H9 (cell line): ENCODE measurements around the gene FAM3C. TPM values are rescaled to one million over a fixed set of nuclear protein-coding genes. Genes with fewer than 3 reads are reported as not detected.

Source experiments
- DNase-seq: peaks from one replicate; pipeline ENCODE4 v3.0.0-alpha.2; 2017
- H2AFZ ChIP-seq: one replicate; pipeline ENCODE4 v1.6.1; 2013; ENCODE audit warnings: mild to moderate bottlenecking, low read length, control low read depth, moderate library complexity
- H2AK5ac ChIP-seq: 2 replicates; pipeline ENCODE4 v1.6.1; 2013; ENCODE audit warnings: low read length, control low read depth, mixed read lengths; ENCODE audit not compliant: insufficient read length
- H2BK120ac ChIP-seq: one replicate; pipeline ENCODE4 v1.6.1; 2013; ENCODE audit warnings: low read depth, mild to moderate bottlenecking, low read length, control low read depth, inconsistent platforms; ENCODE audit not compliant: poor library complexity, severe bottlenecking
- H2BK12ac ChIP-seq: 2 replicates; pipeline ENCODE4 v1.6.1; 2013; ENCODE audit warnings: low read length, control low read depth, mixed read lengths, low read depth; ENCODE audit not compliant: insufficient read length
- H2BK15ac ChIP-seq: 2 replicates; pipeline ENCODE4 v1.6.1; 2013; ENCODE audit warnings: low read depth, low read length, control low read depth
- H2BK20ac ChIP-seq: one replicate; pipeline ENCODE4 v1.6.1; 2013; ENCODE audit warnings: low read depth, mild to moderate bottlenecking, low read length, control low read depth, inconsistent platforms; ENCODE audit not compliant: poor library complexity, severe bottlenecking
- H2BK5ac ChIP-seq: 2 replicates; pipeline ENCODE4 v1.6.1; 2013; ENCODE audit warnings: low read length, control low read depth, mixed read lengths; ENCODE audit not compliant: insufficient read length
- H3K14ac ChIP-seq: 2 replicates; pipeline ENCODE4 v1.6.1; 2013; ENCODE audit warnings: low read length, control low read depth; ENCODE audit not compliant: insufficient read depth
- H3K18ac ChIP-seq: 2 replicates; pipeline ENCODE4 v1.6.1; 2013; ENCODE audit warnings: low read depth, mild to moderate bottlenecking, mixed read lengths, low read length, control low read depth; ENCODE audit not compliant: insufficient read length
- H3K23ac ChIP-seq: 2 replicates; pipeline ENCODE4 v1.6.1; 2013; ENCODE audit warnings: low read length, control low read depth, mixed read lengths, low read depth; ENCODE audit not compliant: insufficient read length
- H3K23me2 ChIP-seq: 2 replicates; pipeline ENCODE4 v1.6.1; 2013; ENCODE audit warnings: low read depth, mild to moderate bottlenecking, mixed read lengths, low read length, control low read depth; ENCODE audit not compliant: insufficient read length, poor library complexity, severe bottlenecking
- H3K27ac ChIP-seq: 2 replicates; pipeline ENCODE4 v1.5.1; 2013; ENCODE audit warnings: low read length, control low read depth, mixed read lengths, low read depth; ENCODE audit not compliant: insufficient read length
- H3K27me3 ChIP-seq: 2 replicates; pipeline ENCODE4 v1.6.1; 2013; ENCODE audit warnings: low read length, control low read depth, inconsistent platforms; ENCODE audit not compliant: insufficient read depth
- H3K4ac ChIP-seq: 2 replicates; pipeline ENCODE4 v1.6.1; 2013; ENCODE audit warnings: low read depth, mild to moderate bottlenecking, control low read depth, inconsistent platforms, low read length, moderate library complexity
- H3K4me1 ChIP-seq: 2 replicates; pipeline ENCODE4 v1.6.1; 2013; ENCODE audit warnings: low read length, control low read depth, inconsistent platforms; ENCODE audit not compliant: insufficient read depth
- H3K4me2 ChIP-seq: 2 replicates; pipeline ENCODE4 v1.6.1; 2013; ENCODE audit warnings: low read length, control low read depth, mixed read lengths; ENCODE audit not compliant: insufficient read length, insufficient read depth
- H3K56ac ChIP-seq: 2 replicates; pipeline ENCODE4 v1.6.1; 2013; ENCODE audit warnings: low read depth, mild to moderate bottlenecking, mixed read lengths, low read length, control low read depth; ENCODE audit not compliant: insufficient read length
- H3K79me1 ChIP-seq: 2 replicates; pipeline ENCODE4 v1.6.1; 2013; ENCODE audit warnings: low read depth, mild to moderate bottlenecking, moderate library complexity, low read length, control low read depth, inconsistent platforms; ENCODE audit not compliant: insufficient read depth, poor library complexity, severe bottlenecking
- H3K79me2 ChIP-seq: 2 replicates; pipeline ENCODE4 v1.6.1; 2013; ENCODE audit warnings: low read length, control low read depth, inconsistent platforms; ENCODE audit not compliant: insufficient read depth
- H3K9ac ChIP-seq: 2 replicates; pipeline ENCODE4 v1.6.1; 2013; ENCODE audit warnings: low read length, control low read depth, mixed read lengths; ENCODE audit not compliant: insufficient read length; ENCODE audit errors: extremely low read depth
- H3K9me3 ChIP-seq: one replicate; pipeline ENCODE4 v1.6.1; 2013; ENCODE audit warnings: low read depth, low read length, inconsistent platforms; ENCODE audit not compliant: control insufficient read depth
- H3T11ph ChIP-seq: one replicate; pipeline ENCODE4 v1.6.1; 2013; ENCODE audit warnings: mild to moderate bottlenecking, low read length, control low read depth, inconsistent platforms
- H4K20me1 ChIP-seq: one replicate; pipeline ENCODE4 v1.6.1; 2013; ENCODE audit not compliant: control insufficient read depth, insufficient read length, insufficient read depth
- H4K5ac ChIP-seq: 2 replicates; pipeline ENCODE4 v1.6.1; 2013; ENCODE audit warnings: low read depth, mild to moderate bottlenecking, mixed read lengths, low read length, control low read depth; ENCODE audit not compliant: insufficient read length
- H4K8ac ChIP-seq: replicated peaks from 2 replicates; pipeline ENCODE4 v1.6.1; 2013; ENCODE audit warnings: low read length, control low read depth, mixed read lengths, low read depth; ENCODE audit not compliant: insufficient read length
- H4K91ac ChIP-seq: 2 replicates; pipeline ENCODE4 v1.6.1; 2013; ENCODE audit warnings: low read depth, mild to moderate bottlenecking, moderate library complexity, mixed read lengths, low read length, control low read depth; ENCODE audit not compliant: insufficient read length
- H3K27ac Mint-ChIP-seq, 3 experiments: 2 replicates in 2 of 3; 3 replicates in 1 of 3; pipeline ENCODE4 v1.8.0; 2020 to 2021; ENCODE audit warnings: mixed read lengths in 3 of 3, mild to moderate bottlenecking in 1 of 3, moderate library complexity in 1 of 3
- H3K27me3 Mint-ChIP-seq: 2 replicates; pipeline ENCODE4 v1.8.0; 2021; ENCODE audit warnings: low read depth, mild to moderate bottlenecking, moderate library complexity, mixed read lengths
- H3K36me3 Mint-ChIP-seq, 3 experiments: 2 replicates in 2 of 3; 3 replicates in 1 of 3; pipeline ENCODE4 v1.8.0; 2020 to 2021; ENCODE audit warnings: low read depth in 3 of 3, mixed read lengths in 3 of 3; ENCODE audit not compliant: insufficient read depth in 1 of 3
- H3K4me1 Mint-ChIP-seq, 2 experiments: 2 replicates each; pipeline ENCODE4 v1.8.0; 2020; ENCODE audit warnings: mixed read lengths in 2 of 2
- H3K4me3 Mint-ChIP-seq, 2 experiments: 2 replicates in 1 of 2; 3 replicates in 1 of 2; pipeline ENCODE4 v1.8.0; 2020 to 2021; ENCODE audit warnings: mild to moderate bottlenecking in 2 of 2, mixed read lengths in 2 of 2, moderate library complexity in 1 of 2
- H3K9me3 Mint-ChIP-seq, 2 experiments: 2 replicates in 1 of 2; 3 replicates in 1 of 2; pipeline ENCODE4 v1.8.0; 2020; ENCODE audit warnings: mild to moderate bottlenecking in 2 of 2, mixed read lengths in 2 of 2, moderate library complexity in 1 of 2
- WGBS: extraction: QIAGEN DNeasy Blood & Tissue Kit; methylation state at CpG from one replicate; pipeline ENCODE4 v1.1.7; 2013; ENCODE audit warnings: missing lambda C conversion rate, low lambda C conversion rate, mixed read lengths; ENCODE audit not compliant: insufficient read length; ENCODE audit errors: extremely low coverage; 5-methylcytosine and 5-hydroxymethylcytosine counted together
- total RNA-seq: library from RNA; stranded (reverse); gene quantifications from 2 replicates; pipeline ENCODE4 v1.2.1, GENCODE V29; 2021
- TF ChIP-seq, protein P1 (sequence below): fragments of 200-600 bp; sonication (generic); conservative IDR thresholded peaks from 3 replicates; pipeline ENCODE4 v1.8.0; 2021; ENCODE audit warnings: antibody characterized with exemption, mild to moderate bottlenecking

Gene FAM3C
- total RNA-seq, 1 experiment from 2014 or later, result 64.5 TPM

DNA sequence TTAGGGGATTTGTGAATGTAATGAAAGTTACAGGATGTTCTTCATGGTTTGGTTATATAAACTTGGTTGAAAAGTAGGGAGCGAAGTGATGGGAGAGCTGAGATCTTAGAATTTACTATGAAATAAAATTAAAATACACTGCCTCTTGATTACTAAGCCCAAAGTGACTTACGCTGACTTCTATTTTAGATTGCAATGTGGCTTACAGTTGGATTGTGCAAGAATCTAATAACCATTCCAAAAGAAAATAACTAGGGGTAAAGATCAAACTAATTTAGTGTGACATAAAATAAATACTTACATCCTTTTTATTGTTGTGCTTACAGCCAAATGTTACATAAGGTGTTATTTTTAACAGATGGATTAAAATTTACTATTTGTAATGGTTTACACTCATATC, 52.0 kb downstream of the FAM3C start:
- H3K79me1 ChIP-seq, result no peaks in the 10 kb centered on the region
- H3K9me3 ChIP-seq, result no peaks in the 10 kb centered on the region
- no peak overlapping the region for H3K4ac ChIP-seq
- Mint-ChIP-seq H3K4me3 (no peak overlapping the region), H3K9me3 (no peaks in the 10 kb centered on the region), H3K4me1 (no peaks in the 10 kb centered on the region), H3K36me3 (peaks cover 3 to 13% (median 10%) of the 10 kb centered on the region in 3 experiments; a peak in 5 of 7 replicates), H3K27ac (no peak overlapping the region), H3K27me3 (no peaks in the 10 kb centered on the region)
- no peak overlapping the region for H2BK5ac ChIP-seq
- no peak overlapping the region for H3K23ac ChIP-seq
- no peak for DNase-seq
- no peak overlapping the region for H2AK5ac ChIP-seq
- H3K4me1 ChIP-seq, result no peaks in the 10 kb centered on the region
- H4K20me1 ChIP-seq, result no peaks in the 10 kb centered on the region
- H3K9ac ChIP-seq, result no peak overlapping the region
- no peak overlapping the region for H2BK20ac ChIP-seq
- H3K14ac ChIP-seq, result no peak overlapping the region
- no peak overlapping the region for H3K18ac ChIP-seq
- H3K56ac ChIP-seq, result no peak overlapping the region
- H3K79me2 ChIP-seq, result no peaks in the 10 kb centered on the region
- TF ChIP-seq, protein P1, sequence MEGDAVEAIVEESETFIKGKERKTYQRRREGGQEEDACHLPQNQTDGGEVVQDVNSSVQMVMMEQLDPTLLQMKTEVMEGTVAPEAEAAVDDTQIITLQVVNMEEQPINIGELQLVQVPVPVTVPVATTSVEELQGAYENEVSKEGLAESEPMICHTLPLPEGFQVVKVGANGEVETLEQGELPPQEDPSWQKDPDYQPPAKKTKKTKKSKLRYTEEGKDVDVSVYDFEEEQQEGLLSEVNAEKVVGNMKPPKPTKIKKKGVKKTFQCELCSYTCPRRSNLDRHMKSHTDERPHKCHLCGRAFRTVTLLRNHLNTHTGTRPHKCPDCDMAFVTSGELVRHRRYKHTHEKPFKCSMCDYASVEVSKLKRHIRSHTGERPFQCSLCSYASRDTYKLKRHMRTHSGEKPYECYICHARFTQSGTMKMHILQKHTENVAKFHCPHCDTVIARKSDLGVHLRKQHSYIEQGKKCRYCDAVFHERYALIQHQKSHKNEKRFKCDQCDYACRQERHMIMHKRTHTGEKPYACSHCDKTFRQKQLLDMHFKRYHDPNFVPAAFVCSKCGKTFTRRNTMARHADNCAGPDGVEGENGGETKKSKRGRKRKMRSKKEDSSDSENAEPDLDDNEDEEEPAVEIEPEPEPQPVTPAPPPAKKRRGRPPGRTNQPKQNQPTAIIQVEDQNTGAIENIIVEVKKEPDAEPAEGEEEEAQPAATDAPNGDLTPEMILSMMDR, result no peak
- no peak overlapping the region for H3K4me2 ChIP-seq
- H3K23me2 ChIP-seq, result no peaks in the 10 kb centered on the region
- no peak overlapping the region for H2AFZ ChIP-seq
- H4K8ac ChIP-seq, result no peak overlapping the region
- no peak overlapping the region for H3K27ac ChIP-seq
- no peak overlapping the region for H3T11ph ChIP-seq
- H3K27me3 ChIP-seq, result no peaks in the 10 kb centered on the region
- H2BK120ac ChIP-seq, result no peak overlapping the region
- H2BK15ac ChIP-seq, result no peak overlapping the region
- no peak overlapping the region for H4K91ac ChIP-seq
- no peak overlapping the region for H2BK12ac ChIP-seq
- WGBS, result no CpG with 5 or more reads among the region's 2 CpGs
- H4K5ac ChIP-seq, result no peak overlapping the region
